Hepatocyte (in vitro differentiated cells): Measurements from ENCODE around the gene LRFN3.

Experiments
- EZH2 ChIP-seq: fragments of 200-600 bp; sonication (generic); IDR thresholded peaks from 2 replicates; pipeline ENCODE4 v1.6.1; 2016; ENCODE audit warnings: antibody characterized with exemption, mild to moderate bottlenecking, borderline replicate concordance
- EZH2phosphoT487 ChIP-seq: fragments of 200-600 bp; sonication (generic); IDR thresholded peaks from one replicate; pipeline ENCODE4 v1.6.1; 2018; ENCODE audit warnings: antibody characterized with exemption, mild to moderate bottlenecking, low read depth, moderate library complexity; ENCODE audit not compliant: unreplicated experiment, severe bottlenecking
- TF ChIP-seq, protein P1 (sequence below): fragments of 200-600 bp; sonication (generic); IDR thresholded peaks from 2 replicates; pipeline ENCODE4 v1.5.1; 2016; ENCODE audit warnings: antibody characterized with exemption, mild to moderate bottlenecking; ENCODE audit not compliant: poor library complexity

DNA sequence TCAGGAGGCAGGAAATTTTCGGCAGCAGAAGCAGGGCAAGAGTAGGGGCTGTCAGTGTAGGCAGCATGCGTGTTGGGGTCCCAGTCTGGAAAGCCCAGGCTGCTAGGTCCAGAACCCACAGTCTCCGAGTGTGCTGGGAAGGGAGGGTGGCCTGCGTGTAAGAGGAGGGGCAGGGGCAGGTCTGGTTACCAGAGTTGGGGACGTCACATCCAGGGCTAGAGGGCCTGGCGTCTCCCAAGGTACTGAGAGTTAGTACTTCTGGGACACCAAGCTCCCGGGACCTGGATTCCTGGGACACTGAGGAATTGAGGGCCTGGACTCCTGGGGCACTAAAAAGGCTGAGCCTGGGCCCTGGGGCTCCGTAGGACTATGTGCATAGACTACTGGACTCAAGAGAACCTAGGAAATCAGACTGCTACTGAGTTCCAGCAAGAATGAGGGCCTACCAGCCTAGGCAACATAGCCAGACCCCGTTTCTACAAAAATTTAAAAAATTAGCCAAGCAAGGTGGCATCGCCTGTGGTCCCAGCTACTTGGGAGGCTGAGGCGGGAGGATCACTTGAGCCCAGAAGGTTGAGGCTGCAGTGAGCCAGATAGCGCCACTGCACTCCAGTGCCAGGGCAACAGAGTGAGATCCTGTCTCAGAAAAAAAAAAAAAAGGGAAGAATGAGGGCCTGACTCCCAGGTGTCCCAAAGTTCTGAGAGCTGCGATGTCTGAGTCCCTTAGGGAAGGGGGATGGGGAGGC is 38.3 kb upstream of the LRFN3 start:
- TF ChIP-seq EZH2 (no peak), EZH2phosphoT487 (no peak)
- TF ChIP-seq, protein P1, sequence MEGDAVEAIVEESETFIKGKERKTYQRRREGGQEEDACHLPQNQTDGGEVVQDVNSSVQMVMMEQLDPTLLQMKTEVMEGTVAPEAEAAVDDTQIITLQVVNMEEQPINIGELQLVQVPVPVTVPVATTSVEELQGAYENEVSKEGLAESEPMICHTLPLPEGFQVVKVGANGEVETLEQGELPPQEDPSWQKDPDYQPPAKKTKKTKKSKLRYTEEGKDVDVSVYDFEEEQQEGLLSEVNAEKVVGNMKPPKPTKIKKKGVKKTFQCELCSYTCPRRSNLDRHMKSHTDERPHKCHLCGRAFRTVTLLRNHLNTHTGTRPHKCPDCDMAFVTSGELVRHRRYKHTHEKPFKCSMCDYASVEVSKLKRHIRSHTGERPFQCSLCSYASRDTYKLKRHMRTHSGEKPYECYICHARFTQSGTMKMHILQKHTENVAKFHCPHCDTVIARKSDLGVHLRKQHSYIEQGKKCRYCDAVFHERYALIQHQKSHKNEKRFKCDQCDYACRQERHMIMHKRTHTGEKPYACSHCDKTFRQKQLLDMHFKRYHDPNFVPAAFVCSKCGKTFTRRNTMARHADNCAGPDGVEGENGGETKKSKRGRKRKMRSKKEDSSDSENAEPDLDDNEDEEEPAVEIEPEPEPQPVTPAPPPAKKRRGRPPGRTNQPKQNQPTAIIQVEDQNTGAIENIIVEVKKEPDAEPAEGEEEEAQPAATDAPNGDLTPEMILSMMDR = no peak
